Measurements from ENCODE around the gene DCC.
A peak's percentile ranks its signal among the peaks of the same experiment; 100 is the strongest.

The DCC gene

DNA sequence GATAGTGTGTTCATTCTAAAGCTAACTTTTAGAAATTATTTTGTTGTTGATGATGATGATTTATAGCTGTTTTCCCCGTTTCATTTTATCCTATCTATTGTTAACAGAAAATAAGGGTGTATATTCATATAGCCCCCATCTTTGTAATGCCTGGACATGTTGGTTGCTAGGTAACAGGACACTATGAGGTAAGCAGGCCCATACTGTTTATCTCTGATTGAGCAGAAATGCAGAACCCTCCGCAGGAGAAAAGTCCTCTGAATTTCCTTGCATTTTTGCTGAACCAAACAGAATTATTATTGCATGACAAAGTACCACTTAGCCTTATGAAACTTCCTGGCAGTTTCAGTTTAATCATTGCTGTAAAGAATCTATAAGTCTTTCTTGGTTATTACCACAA, 339.4 kb downstream of the DCC start:
- DNase-seq (ENCODE audit: low read depth): no peak
- no peak for TF ChIP-seq CTCF (IDR thresholded peaks at IDR 0.05; ENCODE audit: low read length, missing control alignments)

GRCh38 chr18:52682260-52682659, 342.3 kb downstream of the DCC start:
- peak; percentile 46 for DNase-seq (ENCODE audit: low read depth)
- no peak for TF ChIP-seq CTCF (IDR thresholded peaks at IDR 0.05; ENCODE audit: low read length, missing control alignments)
- H3K4me3 ChIP-seq (replicated peaks; ENCODE audit: low read depth, low read length): no peak overlapping the region

More for the DNA sequence above, 339.4 kb downstream of the DCC start:
- no peak overlapping the region for H3K4me3 ChIP-seq (replicated peaks; ENCODE audit: low read depth, low read length)

GRCh38 chr18:52685316-52685715, 345.3 kb downstream of the DCC start:
- no peak for DNase-seq (ENCODE audit: low read depth)
- TF ChIP-seq CTCF (IDR thresholded peaks at IDR 0.05; ENCODE audit: low read length, missing control alignments): no peak
- H3K4me3 ChIP-seq (replicated peaks; ENCODE audit: low read depth, low read length): no peak overlapping the region

GRCh38 chr18:52691841-52692240, 351.8 kb downstream of the DCC start:
- H3K4me3 ChIP-seq (replicated peaks; ENCODE audit: low read depth, low read length): no peak overlapping the region
- TF ChIP-seq CTCF (IDR thresholded peaks at IDR 0.05; ENCODE audit: low read length, missing control alignments): no peak
- no peak for DNase-seq (ENCODE audit: low read depth)

DNA sequence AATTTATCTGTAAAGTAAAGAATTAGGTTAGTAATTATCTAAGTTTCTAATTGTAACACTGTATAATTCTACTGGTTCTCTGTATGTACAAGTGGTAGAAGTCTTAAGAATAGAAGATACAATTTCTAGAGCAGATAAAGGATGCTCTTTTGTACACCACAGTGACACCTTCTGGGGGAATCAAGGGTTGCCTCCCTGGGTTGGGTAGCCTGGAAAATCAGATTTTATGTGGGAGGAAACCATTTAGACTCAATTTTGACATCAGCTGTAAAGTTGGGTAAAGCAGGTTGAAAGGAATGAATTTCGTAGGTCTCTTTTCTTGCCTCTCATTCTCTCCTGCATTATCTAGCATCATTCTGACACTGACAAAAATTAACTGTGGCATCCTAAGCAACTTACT, 354.8 kb downstream of the DCC start:
- peak; percentile 14 for DNase-seq (ENCODE audit: low read depth)
- H3K4me3 ChIP-seq (replicated peaks; ENCODE audit: low read depth, low read length): no peak overlapping the region
- peak; percentile 49 for TF ChIP-seq CTCF (IDR thresholded peaks at IDR 0.05; ENCODE audit: low read length, missing control alignments)

DNA sequence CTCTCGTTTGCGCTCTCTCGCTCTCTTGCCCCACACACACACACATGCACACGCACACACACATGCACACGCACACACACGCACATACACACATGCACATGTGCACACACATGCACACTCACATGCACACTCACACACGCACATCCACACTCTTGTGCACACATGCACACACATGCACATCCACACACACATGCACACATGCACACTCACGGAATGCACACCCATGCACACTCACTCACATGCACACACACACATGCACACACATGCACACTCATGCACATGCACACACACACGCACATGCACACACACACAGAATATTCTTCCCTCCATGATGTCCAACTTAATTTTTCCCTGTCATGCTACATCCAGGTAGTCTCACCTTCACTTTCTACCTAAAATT, 360.1 kb downstream of the DCC start:
- TF ChIP-seq CTCF (IDR thresholded peaks at IDR 0.05; ENCODE audit: low read length, missing control alignments): no peak
- H3K4me3 ChIP-seq (replicated peaks; ENCODE audit: low read depth, low read length): no peak overlapping the region
- DNase-seq (ENCODE audit: low read depth): no peak

- no peak for DNase-seq (ENCODE audit: low read depth)
- no peak overlapping the region for H3K4me3 ChIP-seq (replicated peaks; ENCODE audit: low read depth, low read length)
- no peak for TF ChIP-seq CTCF (IDR thresholded peaks at IDR 0.05; ENCODE audit: low read length, missing control alignments)
These were observed 360.8 kb downstream of the DCC start for GRCh38 chr18:52700816-52701215.
